ENCODE data around the gene CMBL.

Gene CMBL

DNA sequence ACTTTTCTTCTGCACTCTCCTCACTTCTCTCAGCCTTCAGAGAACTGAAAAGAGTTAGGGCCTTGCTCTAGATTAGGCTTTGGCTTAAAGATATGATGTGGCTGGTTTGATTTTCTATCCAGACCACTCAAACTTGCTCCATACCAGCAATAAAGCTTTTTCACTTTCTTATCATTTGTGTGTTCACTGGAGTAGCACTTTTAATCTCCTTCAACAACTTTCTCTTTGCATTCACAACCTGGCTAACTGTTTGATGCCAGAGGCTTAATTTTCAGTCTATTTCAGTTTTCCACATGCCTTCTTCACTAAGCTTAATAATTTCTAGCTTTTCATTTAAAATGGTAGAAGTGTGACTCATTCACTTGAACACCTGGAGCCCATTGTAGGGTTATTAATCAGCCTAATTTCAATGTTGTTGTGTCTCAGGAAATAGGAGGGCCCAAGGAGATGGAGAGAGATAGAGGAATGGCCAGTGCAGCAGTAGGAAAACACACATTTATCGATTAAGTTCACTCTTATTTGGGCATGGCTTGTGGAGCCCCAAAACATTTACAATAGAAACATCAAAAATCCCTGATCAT is 64.0 kb downstream of the CMBL start:
- H3K27ac ChIP-seq (ENCODE audit: insufficient read depth, low read depth, low read length, poor library complexity, severe bottlenecking), result no peak overlapping the region
- WGBS, 2 experiments, result 100% methylated on average over 1 of the region's 1 CpG; no CpG with 5 or more reads in 1 of the 2 experiments

DNA sequence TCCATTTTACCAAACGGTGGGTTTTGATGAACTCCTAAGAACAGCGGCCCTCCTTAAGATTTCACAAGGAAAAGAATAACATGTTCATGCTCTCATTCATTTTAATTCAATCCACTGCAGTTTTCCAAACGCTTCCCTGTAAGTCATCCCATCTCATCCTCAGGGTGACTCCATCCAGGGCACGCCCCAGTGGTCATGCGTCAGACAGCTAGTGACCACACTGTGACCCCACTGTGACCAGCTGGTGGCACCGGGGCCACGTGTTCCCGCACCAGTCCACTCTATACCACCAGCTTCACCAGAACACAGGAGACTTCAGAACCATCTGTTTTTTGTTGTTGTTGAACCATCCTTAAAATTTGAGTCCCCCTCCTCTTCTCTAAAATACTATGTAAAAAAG is 72.4 kb downstream of the CMBL start:
- Histone ChIP-seq H3K36me3 (ENCODE audit: control insufficient read depth, insufficient read depth, low read length) (no peaks in the 10 kb centered on the region), H3K4me3 (ENCODE audit: insufficient read depth, low read depth, low read length) (no peak overlapping the region), H3K4me1 (ENCODE audit: control insufficient read depth, insufficient read depth, low read length) (no peaks in the 10 kb centered on the region), H3K9me3 (ENCODE audit: control insufficient read depth, low read length) (no peaks in the 10 kb centered on the region), H3K27me3 (ENCODE audit: control insufficient read depth, insufficient read depth, low read length, poor library complexity, severe bottlenecking) (no peaks in the 10 kb centered on the region), H3K27ac (ENCODE audit: insufficient read depth, low read depth, low read length, poor library complexity, severe bottlenecking) (no peak overlapping the region)
- 89 to 91% methylated on average over 8 of the region's 8 CpGs for WGBS, 2 experiments

More for the DNA sequence above, 64.0 kb downstream of the CMBL start:
- Histone ChIP-seq H3K4me1 (ENCODE audit: control insufficient read depth, insufficient read depth, low read length) (peaks cover 5% of the 10 kb centered on the region), H3K9me3 (ENCODE audit: control insufficient read depth, low read length) (no peaks in the 10 kb centered on the region), H3K4me3 (ENCODE audit: insufficient read depth, low read depth, low read length) (no peak overlapping the region), H3K27me3 (ENCODE audit: control insufficient read depth, insufficient read depth, low read length, poor library complexity, severe bottlenecking) (no peaks in the 10 kb centered on the region), H3K36me3 (ENCODE audit: control insufficient read depth, insufficient read depth, low read length) (no peaks in the 10 kb centered on the region)

DNA sequence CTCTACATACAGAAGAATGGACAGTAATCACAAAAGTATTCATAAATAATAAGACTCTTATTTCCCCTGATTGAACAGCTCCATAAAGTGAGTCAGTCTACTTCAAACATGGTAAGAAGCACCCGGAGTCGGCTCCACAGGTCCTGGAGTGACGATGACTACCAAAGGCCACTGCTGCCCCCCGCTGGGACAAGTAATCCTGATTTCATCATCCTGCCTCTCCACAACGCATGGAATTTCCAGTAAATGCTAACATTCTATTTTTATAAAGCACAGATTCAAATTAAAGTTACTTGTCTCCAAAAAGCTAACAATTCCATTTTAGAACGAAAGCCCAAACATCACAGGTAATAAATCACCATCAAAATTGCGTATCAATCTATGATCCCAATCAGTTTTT is 74.2 kb downstream of the CMBL start:
- no peaks in the 10 kb centered on the region for H3K27me3 ChIP-seq (ENCODE audit: control insufficient read depth, insufficient read depth, low read length, poor library complexity, severe bottlenecking)
- no peak overlapping the region for H3K4me3 ChIP-seq (ENCODE audit: insufficient read depth, low read depth, low read length)
- H3K36me3 ChIP-seq (ENCODE audit: control insufficient read depth, insufficient read depth, low read length), result no peaks in the 10 kb centered on the region
- H3K4me1 ChIP-seq (ENCODE audit: control insufficient read depth, insufficient read depth, low read length), result no peaks in the 10 kb centered on the region
- 77 to 80% methylated on average over 7 of the region's 7 CpGs for WGBS, 2 experiments
- H3K9me3 ChIP-seq (ENCODE audit: control insufficient read depth, low read length), result no peaks in the 10 kb centered on the region
- no peak overlapping the region for H3K27ac ChIP-seq (ENCODE audit: insufficient read depth, low read depth, low read length, poor library complexity, severe bottlenecking)

DNA sequence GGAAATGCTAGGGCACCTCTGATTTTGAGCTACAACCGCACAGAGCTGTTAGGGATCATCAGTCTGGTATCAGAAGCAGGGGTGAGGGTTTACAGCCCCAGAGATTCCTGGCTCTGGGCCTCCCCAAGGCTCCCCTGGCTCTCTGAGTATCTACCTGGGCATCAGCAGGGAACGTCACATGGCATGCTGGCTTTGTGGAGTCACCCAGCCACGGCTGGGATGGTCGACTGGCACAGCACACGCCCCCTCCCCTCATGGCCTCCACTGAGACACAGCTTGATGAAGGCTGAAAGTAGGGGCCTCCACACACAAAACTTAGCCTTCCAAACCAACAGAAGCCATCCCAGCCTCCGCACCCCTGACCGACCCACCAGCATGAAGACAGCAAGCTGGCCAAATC is 74.7 kb downstream of the CMBL start:
- H3K4me3 ChIP-seq (ENCODE audit: insufficient read depth, low read depth, low read length), result no peak overlapping the region
- no peaks in the 10 kb centered on the region for H3K4me1 ChIP-seq (ENCODE audit: control insufficient read depth, insufficient read depth, low read length)
- 83 to 88% methylated on average over 7 of the region's 7 CpGs for WGBS, 2 experiments
- no peaks in the 10 kb centered on the region for H3K27me3 ChIP-seq (ENCODE audit: control insufficient read depth, insufficient read depth, low read length, poor library complexity, severe bottlenecking)
- H3K27ac ChIP-seq (ENCODE audit: insufficient read depth, low read depth, low read length, poor library complexity, severe bottlenecking), result no peak overlapping the region
- H3K36me3 ChIP-seq (ENCODE audit: control insufficient read depth, insufficient read depth, low read length), result no peaks in the 10 kb centered on the region
- no peaks in the 10 kb centered on the region for H3K9me3 ChIP-seq (ENCODE audit: control insufficient read depth, low read length)

DNA sequence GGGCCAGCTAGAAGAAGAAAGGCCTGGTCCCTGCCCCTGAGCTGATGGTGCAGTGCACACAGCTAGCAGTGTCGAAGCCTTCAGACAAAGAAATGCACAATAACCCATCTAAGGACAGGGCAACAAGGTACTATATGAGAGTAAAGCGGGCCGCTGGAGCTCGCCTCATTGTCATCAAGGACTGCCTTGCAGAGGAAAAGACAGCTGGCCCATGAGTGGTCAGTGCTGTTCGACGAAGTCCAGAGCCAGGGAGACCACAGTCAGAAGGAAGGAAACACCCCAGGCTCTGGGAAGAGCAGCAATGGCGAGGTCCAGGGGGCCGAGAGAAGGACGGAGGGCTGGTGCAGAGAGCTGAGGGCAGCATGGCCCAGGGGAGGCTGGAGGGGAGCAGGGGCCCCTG is 75.3 kb downstream of the CMBL start:
- 95 to 96% methylated on average over 9 of the region's 9 CpGs for WGBS, 2 experiments
- H3K27me3 ChIP-seq (ENCODE audit: control insufficient read depth, insufficient read depth, low read length, poor library complexity, severe bottlenecking), result no peaks in the 10 kb centered on the region
- no peaks in the 10 kb centered on the region for H3K36me3 ChIP-seq (ENCODE audit: control insufficient read depth, insufficient read depth, low read length)
- no peak overlapping the region for H3K4me3 ChIP-seq (ENCODE audit: insufficient read depth, low read depth, low read length)
- H3K4me1 ChIP-seq (ENCODE audit: control insufficient read depth, insufficient read depth, low read length), result no peaks in the 10 kb centered on the region
- H3K27ac ChIP-seq (ENCODE audit: insufficient read depth, low read depth, low read length, poor library complexity, severe bottlenecking), result no peak overlapping the region
- H3K9me3 ChIP-seq (ENCODE audit: control insufficient read depth, low read length), result no peaks in the 10 kb centered on the region

DNA sequence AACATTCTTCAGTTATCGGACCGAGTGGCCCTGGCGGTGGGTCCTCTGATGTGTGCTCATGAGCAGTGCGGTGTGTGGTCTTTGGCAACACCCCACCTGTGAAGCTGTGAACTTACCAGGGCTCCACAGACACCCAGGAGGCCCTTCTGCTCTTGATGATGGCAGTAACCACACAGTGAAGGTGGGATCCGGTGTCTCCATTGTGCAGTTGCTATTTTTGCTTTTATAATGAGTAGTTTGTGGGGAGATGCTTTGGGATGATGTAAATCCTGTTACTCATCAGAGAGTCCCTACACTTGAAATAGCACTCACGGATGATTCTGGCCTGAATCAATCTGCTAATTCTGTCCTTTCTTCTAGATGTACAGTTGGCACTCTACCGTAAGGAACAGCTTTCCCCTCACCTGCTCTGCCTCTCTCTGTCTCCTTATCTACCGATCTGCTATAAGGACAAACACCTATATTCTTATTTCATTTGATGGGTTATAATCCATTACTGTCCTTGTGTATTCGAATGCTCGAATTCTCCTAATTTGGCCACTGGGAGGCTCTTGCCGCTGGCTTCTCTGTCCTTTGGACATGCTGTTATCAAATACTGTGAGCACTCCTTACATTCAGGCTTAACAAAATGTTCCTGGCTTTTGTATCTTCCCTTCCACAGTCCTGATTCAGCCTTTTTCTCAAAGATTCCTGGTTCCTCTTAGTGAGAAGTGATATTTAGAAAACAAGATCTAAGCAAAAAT is 78.2 kb downstream of the CMBL start:
- no peak overlapping the region for H3K4me3 ChIP-seq (ENCODE audit: insufficient read depth, low read depth, low read length)
- H3K36me3 ChIP-seq (ENCODE audit: control insufficient read depth, insufficient read depth, low read length), result no peaks in the 10 kb centered on the region
- no peaks in the 10 kb centered on the region for H3K27me3 ChIP-seq (ENCODE audit: control insufficient read depth, insufficient read depth, low read length, poor library complexity, severe bottlenecking)
- H3K4me1 ChIP-seq (ENCODE audit: control insufficient read depth, insufficient read depth, low read length), result no peaks in the 10 kb centered on the region
- H3K27ac ChIP-seq (ENCODE audit: insufficient read depth, low read depth, low read length, poor library complexity, severe bottlenecking), result no peak overlapping the region
- WGBS, 2 experiments, result 91 to 95% methylated on average over 11 of the region's 11 CpGs
- H3K9me3 ChIP-seq (ENCODE audit: control insufficient read depth, low read length), result no peaks in the 10 kb centered on the region

DNA sequence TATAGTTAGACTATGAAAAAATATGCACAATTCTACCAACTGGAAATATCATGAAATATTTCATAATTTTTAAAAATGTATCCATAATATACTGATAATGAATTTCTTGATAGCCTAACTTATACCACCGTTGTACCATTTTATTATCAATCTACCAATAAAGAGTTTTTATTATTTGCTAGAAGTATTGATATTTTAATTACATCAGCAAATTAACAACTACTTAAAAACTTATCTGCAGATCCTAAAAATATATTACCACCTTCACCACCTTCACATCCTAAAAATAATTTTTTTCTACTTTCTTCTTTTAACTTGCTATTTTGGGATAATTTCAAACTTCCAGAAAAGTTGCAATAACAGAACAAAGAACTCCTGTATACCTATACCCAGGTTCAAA is 79.4 kb downstream of the CMBL start:
- Histone ChIP-seq H3K27ac (ENCODE audit: insufficient read depth, low read depth, low read length, poor library complexity, severe bottlenecking) (no peak overlapping the region), H3K4me1 (ENCODE audit: control insufficient read depth, insufficient read depth, low read length) (no peaks in the 10 kb centered on the region), H3K36me3 (ENCODE audit: control insufficient read depth, insufficient read depth, low read length) (no peaks in the 10 kb centered on the region), H3K27me3 (ENCODE audit: control insufficient read depth, insufficient read depth, low read length, poor library complexity, severe bottlenecking) (no peaks in the 10 kb centered on the region), H3K4me3 (ENCODE audit: insufficient read depth, low read depth, low read length) (no peak overlapping the region), H3K9me3 (ENCODE audit: control insufficient read depth, low read length) (no peaks in the 10 kb centered on the region)
- WGBS, 2 experiments, result no CpG with 5 or more reads among the region's 1 CpG

Measured in ectodermal cell (in vitro differentiated cells).